SK-N-SH (cell line): ENCODE measurements around the gene PCED1A.

Experiments
- CHD2 ChIP-seq: fragments of 150-350 bp; IDR thresholded peaks from 2 replicates; pipeline ENCODE4 v1.6.1; 2018; ENCODE audit warnings: low read length; ENCODE audit not compliant: partially characterized antibody
- CTCF ChIP-seq: fragments of 200-600 bp; sonication (generic); IDR thresholded peaks from 2 replicates; pipeline ENCODE4 v1.6.1; 2017; ENCODE audit warnings: antibody characterized with exemption, mild to moderate bottlenecking, moderate library complexity
- FOXJ3 ChIP-seq: sonication (generic); formaldehyde crosslinking; IDR thresholded peaks from 2 replicates; pipeline ENCODE4 v1.5.1; 2020; ENCODE audit warnings: mild to moderate bottlenecking, missing genetic modification reagents
- MAX ChIP-seq: IDR thresholded peaks from 2 replicates; pipeline ENCODE4 v1.4.0; 2012; ENCODE audit warnings: low read depth
- MXI1 ChIP-seq: IDR thresholded peaks from 2 replicates; pipeline ENCODE4 v1.6.1; 2012; ENCODE audit warnings: mild to moderate bottlenecking, low read depth, low read length, improper control_type of control experiment
- PBX3 ChIP-seq: IDR thresholded peaks from 2 replicates; pipeline ENCODE4; 2012
- RAD21 ChIP-seq: IDR thresholded peaks from 2 replicates; pipeline ENCODE4 v1.6.1; 2012; ENCODE audit warnings: mild to moderate bottlenecking, low read length

- no peak for TF ChIP-seq MAX
- no peak for TF ChIP-seq CTCF
- TF ChIP-seq PBX3, result no peak
- no peak for TF ChIP-seq FOXJ3 (CRISPR knock-in tag)
- TF ChIP-seq CHD2, result no peak
- TF ChIP-seq MXI1, result no peak
- TF ChIP-seq RAD21, result no peak
These were observed 18.1 kb upstream of the PCED1A start for GRCh38 chr20:2858591-2858990.
